Panc1 (cell line): ENCODE measurements around the gene KDM2A.

Experiments used
- CTCF ChIP-seq: fragments of 450-650 bp; IDR thresholded peaks from 2 replicates; pipeline ENCODE4 v1.5.1; 2017; ENCODE audit warnings: mild to moderate bottlenecking
- POLR2AphosphoS5 ChIP-seq: IDR thresholded peaks from 2 replicates; pipeline ENCODE4 v1.6.1; 2012; ENCODE audit warnings: mild to moderate bottlenecking, low read depth, low read length, moderate library complexity

GRCh38 chr11:67288452-67289225 lies 169.6 kb downstream of the KDM2A start:
- no peak; the same call in 1 of the 2 replicates for TF ChIP-seq POLR2AphosphoS5
- no peak; the same call in 1 of the 2 replicates for TF ChIP-seq CTCF
